Stimulated activated CD4-positive, alpha-beta T cell treated with anti-CD3 and anti-CD28 coated beads, Interleukin-4, amount 100 ng/mL, for 24 hours (primary cell): ENCODE results near the gene SPECC1.
"Not testable (repeated sequence)": the region's sequence is repeated elsewhere in the genome, so short reads cannot be mapped to it uniquely, and the experiment has no call there.

Experiments used
- DNase-seq: peaks from one replicate; pipeline ENCODE4 v3.0.0-alpha.2; 2020

SPECC1 gene

DNA sequence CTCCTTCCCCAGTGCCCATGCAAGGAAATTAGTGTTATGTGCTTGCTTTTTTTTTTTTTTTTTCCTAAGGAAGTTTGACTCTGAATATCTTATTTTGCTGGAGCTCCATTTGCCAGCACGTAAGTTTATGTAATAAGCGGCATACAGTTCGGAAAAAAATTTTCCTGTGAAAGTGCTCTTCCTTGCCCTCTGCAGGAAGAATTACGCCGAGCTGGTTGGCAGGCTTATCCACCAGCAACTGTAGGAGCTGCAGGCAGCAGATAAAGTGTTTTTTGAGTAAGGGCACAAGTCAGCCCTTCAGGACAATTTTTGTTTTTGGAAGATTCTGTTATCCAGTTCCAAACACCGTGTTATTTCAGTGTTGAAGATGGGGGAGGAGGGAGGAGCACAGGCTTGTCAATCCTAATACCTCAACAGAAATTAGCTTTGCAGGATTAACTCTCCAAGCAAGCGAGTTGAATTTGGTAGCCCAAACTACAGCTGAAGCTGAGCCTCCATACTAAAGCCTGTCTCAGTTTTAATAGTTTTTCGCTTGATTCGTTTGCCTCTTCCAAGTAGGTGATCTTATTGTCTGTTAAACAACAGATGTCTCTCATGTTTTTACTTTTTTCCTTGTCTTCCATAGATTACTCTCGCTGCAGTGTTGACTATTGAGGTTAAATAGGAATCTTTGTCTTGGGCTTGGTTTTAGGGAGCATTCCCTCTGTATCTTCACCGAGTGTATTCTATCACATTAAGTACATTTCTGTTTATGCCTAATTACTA is 1.1 kb downstream of the SPECC1 start:
- DNase-seq: no peak

DNA sequence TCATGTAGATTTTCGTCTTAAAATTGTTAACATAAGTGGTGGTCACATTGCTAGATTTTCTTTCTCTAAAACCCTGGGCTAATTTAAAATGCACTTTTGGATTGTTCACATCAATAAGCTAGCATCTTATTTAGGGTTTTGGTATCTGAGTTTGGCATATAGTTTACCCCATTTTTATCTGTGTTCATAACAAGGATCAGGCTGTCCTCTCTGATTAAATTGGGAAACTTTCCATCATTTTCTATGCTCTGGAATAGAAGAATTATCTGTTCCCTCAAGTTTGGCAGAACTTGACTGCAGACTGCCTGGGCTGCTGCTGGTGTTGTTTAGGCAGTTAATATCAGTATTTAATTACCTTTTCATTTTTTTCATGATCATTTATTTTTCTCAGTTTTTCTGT is 1.8 kb downstream of the SPECC1 start:
- no peak for DNase-seq

DNA sequence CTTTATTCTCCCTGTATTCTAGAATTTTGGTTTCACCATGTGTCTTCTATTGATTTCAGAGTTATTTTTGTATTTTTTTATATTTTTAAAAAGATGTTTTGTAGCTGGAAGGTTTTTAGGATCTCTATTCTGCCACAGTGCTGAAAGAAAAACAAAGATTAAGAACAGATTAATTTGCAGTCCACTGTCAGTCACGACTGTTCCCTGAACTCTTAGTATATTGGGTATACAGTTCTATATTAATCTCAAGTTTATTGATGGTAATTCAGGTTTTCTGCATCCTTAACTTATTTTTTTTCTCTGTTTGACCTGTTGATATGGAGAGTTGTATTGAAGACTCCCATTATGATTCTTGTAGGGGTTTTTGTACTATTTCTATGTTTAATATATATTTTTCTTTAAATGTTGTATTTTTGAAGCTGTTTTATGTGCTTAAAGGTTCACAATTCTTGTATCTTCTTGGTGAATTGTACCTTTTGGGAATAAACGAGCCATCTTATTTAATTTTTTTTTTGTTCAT is 2.9 kb downstream of the SPECC1 start:
- no peak for DNase-seq

DNA sequence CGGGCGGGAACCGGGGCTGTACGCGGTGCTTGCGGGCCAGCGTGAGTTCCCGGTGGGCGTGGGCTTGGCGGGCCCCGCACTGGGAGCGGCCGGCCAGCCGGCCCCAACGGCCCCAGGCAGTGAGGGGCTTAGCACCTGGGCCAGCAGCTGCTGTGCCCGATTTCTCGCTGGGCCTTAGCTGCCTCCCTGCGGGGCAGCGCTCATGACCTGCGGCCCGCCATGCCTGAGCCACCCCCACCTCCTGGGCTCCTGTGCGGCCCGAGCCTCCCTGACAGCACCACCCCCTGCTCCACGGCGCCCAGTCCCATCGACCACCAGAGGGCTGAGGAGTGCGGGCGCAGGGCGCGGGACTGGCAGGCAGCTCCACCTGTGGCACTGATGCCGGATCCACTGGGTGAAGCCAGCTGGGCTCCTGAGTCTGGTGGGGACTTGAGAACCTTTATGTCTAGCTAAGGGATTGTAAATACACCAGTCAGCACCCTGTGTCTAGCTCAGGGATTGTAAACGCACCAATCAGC is 7.4 kb downstream of the SPECC1 start:
- DNase-seq: not testable (repeated sequence)

- DNase-seq: no peak
Measured at GRCh38 chr17:20022701-20023100, 13.5 kb downstream of the SPECC1 start.

DNA sequence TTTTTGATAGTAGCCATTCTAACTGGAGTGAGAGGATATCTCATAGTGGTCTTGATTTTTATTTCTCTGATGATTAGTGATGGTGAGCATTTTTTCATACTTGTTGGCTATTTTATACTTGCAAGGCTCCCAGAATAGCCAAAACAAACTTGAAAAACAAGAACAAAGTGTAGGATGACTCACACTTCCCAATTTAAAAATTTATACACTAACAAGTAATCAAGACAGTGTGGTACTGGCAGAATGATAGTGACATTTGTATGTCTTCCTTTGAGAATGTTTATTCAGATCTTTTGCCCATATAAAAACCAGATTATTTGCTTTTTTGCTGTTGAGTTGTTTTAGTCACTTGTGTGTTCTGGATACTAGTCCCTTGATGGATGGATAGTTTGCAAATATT is 17.8 kb downstream of the SPECC1 start:
- no peak for DNase-seq

GRCh38 chr17:20028443-20028842 is 19.3 kb downstream of the SPECC1 start:
- no peak for DNase-seq

GRCh38 chr17:20032636-20033035 is 23.5 kb downstream of the SPECC1 start:
- no peak for DNase-seq

GRCh38 chr17:20033415-20033814 is 24.3 kb downstream of the SPECC1 start:
- DNase-seq: no peak

DNA sequence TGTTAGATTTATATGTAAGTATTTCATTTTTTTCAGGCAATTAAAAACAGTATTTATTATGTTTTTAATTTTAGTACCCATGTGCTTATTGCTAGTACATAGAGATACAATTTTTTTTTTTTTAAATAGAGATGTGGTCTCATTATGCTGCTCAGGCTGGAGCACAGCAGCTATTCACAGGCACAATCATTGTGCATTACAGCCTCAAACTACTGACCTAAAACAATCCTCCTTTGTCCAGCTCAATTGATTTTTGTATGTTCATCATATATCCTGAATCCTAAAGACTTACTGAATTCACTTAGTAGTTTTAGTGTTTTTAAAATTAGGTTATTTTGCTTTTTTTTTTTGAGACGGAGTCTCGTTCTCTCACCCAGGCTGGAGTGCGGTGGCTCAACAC is 26.3 kb downstream of the SPECC1 start:
- DNase-seq: no peak

GRCh38 chr17:20037286-20037685 is 28.1 kb downstream of the SPECC1 start:
- DNase-seq: not testable (repeated sequence)

- DNase-seq: no peak
Measured at GRCh38 chr17:20039037-20039436, 29.9 kb downstream of the SPECC1 start.

DNA sequence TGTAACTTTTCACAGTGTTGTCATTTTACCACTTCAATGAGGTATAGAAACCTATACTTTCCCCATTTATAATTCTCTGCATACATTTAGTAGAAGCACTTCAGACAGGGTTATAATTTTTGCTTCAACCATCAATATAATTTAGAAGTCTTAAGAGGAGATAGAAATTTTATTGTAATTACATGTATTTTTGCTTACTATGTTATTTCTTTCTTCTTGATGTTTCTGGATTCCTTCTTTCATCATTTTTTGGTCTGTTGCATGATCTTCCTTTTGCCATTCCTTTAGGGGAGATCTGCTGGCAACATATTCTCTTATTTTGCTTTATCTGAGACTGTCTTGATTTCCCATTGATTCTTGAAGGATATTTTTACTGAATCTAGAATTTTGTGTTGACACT is 31.1 kb downstream of the SPECC1 start:
- DNase-seq: no peak

DNA sequence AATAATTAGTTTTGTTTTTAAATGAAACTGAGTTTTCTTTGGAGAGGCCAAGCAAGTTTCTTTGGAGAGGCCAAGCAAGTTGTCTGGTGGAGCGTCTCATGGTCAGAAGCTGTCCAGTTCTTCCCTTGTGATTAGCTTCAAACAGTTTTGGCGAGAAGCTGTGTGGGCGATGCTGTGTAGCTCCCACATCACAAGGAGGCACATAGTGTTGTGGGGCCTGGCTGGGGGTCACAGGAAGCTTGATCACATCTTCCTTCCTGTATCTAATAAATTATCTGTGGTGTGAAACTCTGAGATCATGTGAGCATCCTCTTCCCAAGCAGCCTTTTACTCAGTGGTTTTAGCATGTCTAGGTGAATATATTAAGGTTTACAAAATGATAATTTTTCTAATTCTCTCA is 33.9 kb downstream of the SPECC1 start:
- DNase-seq: no peak

- DNase-seq: no peak
Measured at GRCh38 chr17:20045476-20045875, 36.3 kb downstream of the SPECC1 start.

DNA sequence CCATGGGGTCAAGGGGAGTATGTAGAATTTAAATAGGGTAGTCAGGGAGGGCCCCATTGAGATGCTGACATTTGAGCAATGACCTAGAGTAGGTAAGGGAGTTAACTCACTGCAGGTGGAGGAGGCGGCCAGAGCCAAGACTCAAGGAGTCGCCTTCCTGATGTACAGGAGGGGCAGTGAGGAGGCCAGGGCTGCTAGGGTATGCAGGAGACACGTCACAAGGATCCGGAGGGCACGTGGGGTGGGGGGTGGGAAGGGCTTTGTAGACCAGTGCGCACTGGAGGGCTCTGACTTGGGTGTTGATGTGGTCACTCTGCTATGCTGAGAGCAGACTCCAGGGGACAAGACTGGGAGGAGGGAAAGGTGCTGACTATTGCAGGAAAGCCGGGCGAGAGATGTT is 37.5 kb downstream of the SPECC1 start:
- DNase-seq: no peak

DNA sequence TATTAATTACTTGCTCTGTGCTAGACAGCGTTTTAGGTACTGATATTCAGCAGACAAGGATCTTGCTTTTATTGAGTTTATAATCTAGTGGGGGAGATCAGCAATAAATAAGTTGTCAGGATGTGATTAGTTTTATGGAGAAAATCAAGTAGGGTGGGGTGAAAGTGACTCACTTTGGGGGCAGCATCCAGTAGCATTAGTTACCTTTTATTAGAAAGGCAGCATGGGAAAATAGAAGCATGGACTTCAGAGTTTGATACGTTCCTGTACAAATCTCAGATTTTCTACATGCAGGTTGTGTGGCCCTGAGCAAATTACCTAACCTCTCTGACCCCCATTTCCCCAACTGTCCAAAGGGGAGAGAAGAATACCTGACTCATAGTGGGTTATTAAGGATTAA is 42.5 kb downstream of the SPECC1 start:
- no peak for DNase-seq

DNA sequence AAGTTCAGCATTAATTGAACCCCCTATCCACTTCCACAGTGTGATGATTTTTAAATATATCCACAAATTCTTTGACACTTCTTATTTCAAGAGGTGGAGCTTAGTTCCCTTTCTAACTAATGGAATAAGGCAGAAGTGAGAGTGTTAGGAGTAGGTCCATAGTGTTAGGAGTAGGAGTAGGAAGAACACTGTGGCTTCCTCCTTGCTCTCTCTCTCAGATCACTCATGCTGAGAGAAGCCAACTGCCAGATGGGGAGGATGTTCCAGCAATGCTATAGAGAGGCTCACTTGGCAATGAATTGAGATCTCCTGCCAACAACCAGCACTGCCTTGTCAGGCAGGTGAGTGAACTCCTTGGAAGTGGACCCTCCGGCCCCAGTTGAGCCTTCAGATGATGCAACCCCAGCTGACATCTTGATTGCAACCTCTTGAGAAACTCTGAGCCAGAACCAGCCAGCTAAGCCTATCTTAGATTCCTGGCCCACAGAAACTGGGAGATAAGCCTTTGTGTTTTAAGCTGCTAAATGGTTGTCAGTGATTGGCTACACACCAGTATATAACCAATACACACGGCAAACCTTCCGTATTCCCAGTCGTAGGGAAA is 44.3 kb downstream of the SPECC1 start:
- no peak for DNase-seq

- no peak for DNase-seq
Measured at GRCh38 chr17:20059728-20060188, 50.6 kb downstream of the SPECC1 start.

GRCh38 chr17:20063665-20064648 is 54.8 kb downstream of the SPECC1 start:
- peak; percentile 26 for DNase-seq

- DNase-seq: no peak
Measured at GRCh38 chr17:20066253-20066652, 57.1 kb downstream of the SPECC1 start.

- no peak for DNase-seq
Measured at GRCh38 chr17:20067711-20068110, 58.6 kb downstream of the SPECC1 start.

DNA sequence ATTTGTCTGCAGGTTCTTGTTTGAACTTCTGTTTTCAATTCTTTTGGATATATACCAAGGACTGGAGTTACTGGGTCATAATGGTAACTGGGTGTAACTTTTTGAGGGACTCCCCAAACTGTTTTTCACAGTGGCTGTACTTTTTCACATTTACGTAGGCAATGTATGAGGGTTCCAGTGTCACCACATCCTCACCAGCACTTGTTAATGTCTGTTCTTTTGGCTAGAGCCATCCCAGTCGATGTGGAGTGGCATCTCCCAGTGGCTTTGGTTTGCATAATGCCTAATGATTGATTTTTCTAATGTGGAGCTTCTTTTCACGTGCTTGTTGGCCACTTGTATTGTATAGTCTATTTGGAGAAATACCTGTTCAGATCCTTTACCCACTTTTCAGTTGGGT is 59.3 kb downstream of the SPECC1 start:
- no peak for DNase-seq
